OCI-LY1 (cell line): ENCODE data around the gene STK25.

ENCODE experiments used
- H2AFZ ChIP-seq: fragments of 200-600 bp; sonication (generic), shearing (Covaris generic); 2 replicates; pipeline ENCODE4 v1.6.0; 2014; ENCODE audit warnings: antibody characterized with exemption, mild to moderate bottlenecking, low read length
- H3F3A ChIP-seq: fragments of 200-600 bp; sonication (generic), shearing (Covaris generic); 2 replicates; pipeline ENCODE4 v1.6.0; 2014; ENCODE audit warnings: mild to moderate bottlenecking, antibody characterized with exemption, low read length, moderate library complexity; ENCODE audit not compliant: insufficient read depth
- H3K27ac ChIP-seq: fragments of 200-600 bp; sonication (generic); 2 replicates; pipeline ENCODE4 v1.5.1; 2014; ENCODE audit warnings: low read length, mixed run types, mild to moderate bottlenecking, low read depth; ENCODE audit not compliant: poor library complexity, severe bottlenecking
- H3K27me3 ChIP-seq: fragments of 200-600 bp; sonication (generic); 2 replicates; pipeline ENCODE4 v1.6.0; 2014; ENCODE audit warnings: antibody characterized with exemption, mild to moderate bottlenecking, low read length, moderate library complexity; ENCODE audit not compliant: insufficient read depth
- H3K36me3 ChIP-seq: fragments of 200-600 bp; sonication (generic); 2 replicates; pipeline ENCODE4 v1.6.1; 2014; ENCODE audit warnings: mild to moderate bottlenecking, antibody characterized with exemption, low read length, moderate library complexity, mixed read lengths; ENCODE audit not compliant: insufficient read depth
- H3K4me1 ChIP-seq: fragments of 200-600 bp; sonication (generic); 2 replicates; pipeline ENCODE4 v1.5.1; 2014; ENCODE audit warnings: mild to moderate bottlenecking, low read length, moderate library complexity; ENCODE audit not compliant: insufficient read depth, severe bottlenecking
- H3K4me2 ChIP-seq: fragments of 200-600 bp; sonication (generic), shearing (Covaris generic); 2 replicates; pipeline ENCODE4 v1.6.1; 2014; ENCODE audit warnings: low read length
- H3K4me3 ChIP-seq: fragments of 200-600 bp; sonication (generic); 2 replicates; pipeline ENCODE4 v1.5.1; 2014; ENCODE audit warnings: low read length, low read depth, mild to moderate bottlenecking, mixed read lengths; ENCODE audit not compliant: poor library complexity, severe bottlenecking
- H3K79me2 ChIP-seq: fragments of 200-600 bp; shearing (Covaris generic); 2 replicates; pipeline ENCODE4 v1.6.1; 2016; ENCODE audit warnings: mixed run types, low read length, mixed read lengths; ENCODE audit not compliant: insufficient read depth
- H3K9ac ChIP-seq: fragments of 200-600 bp; sonication (generic), shearing (Covaris generic); 2 replicates; pipeline ENCODE4 v1.6.1; 2014; ENCODE audit warnings: mild to moderate bottlenecking, low read length, mixed read lengths
- H3K9me2 ChIP-seq: fragments of 200-600 bp; sonication (generic), shearing (Covaris generic); 2 replicates; pipeline ENCODE4 v1.6.1; 2014; ENCODE audit warnings: low read depth, mild to moderate bottlenecking, low read length, mixed read lengths
- H3K9me3 ChIP-seq: fragments of 200-600 bp; shearing (Covaris generic); 2 replicates; pipeline ENCODE4 v1.6.1; 2014; ENCODE audit warnings: low read length, mixed read lengths
- H4K20me1 ChIP-seq: fragments of 200-600 bp; sonication (generic), shearing (Covaris generic); 2 replicates; pipeline ENCODE4 v1.6.0; 2016; ENCODE audit warnings: mild to moderate bottlenecking, low read length; ENCODE audit not compliant: insufficient read depth
- CTCF ChIP-seq: fragments of 200-600 bp; sonication (generic), shearing (Covaris generic); IDR thresholded peaks from 2 replicates; pipeline ENCODE4 v1.5.1; 2017; ENCODE audit warnings: mild to moderate bottlenecking, antibody characterized with exemption, low read length, moderate library complexity, mixed read lengths
- EZH2 ChIP-seq: fragments of 200-600 bp; sonication (generic), shearing (Covaris generic); IDR thresholded peaks from 2 replicates; pipeline ENCODE4 v1.8.0; 2017; ENCODE audit warnings: borderline replicate concordance, mixed run types, mild to moderate bottlenecking, antibody characterized with exemption, low read length, moderate library complexity, mixed read lengths

The STK25 gene

GRCh38 chr2:241522477-241522876, 14.1 kb upstream of the STK25 start:
- H3K79me2 ChIP-seq = no peaks in the 10 kb centered on the region
- H3K9ac ChIP-seq = no peak overlapping the region
- no peak overlapping the region for H3K4me3 ChIP-seq
- H3K36me3 ChIP-seq = no peaks in the 10 kb centered on the region
- no peak overlapping the region for H3K27ac ChIP-seq
- H3K9me2 ChIP-seq = no peaks in the 10 kb centered on the region
- no peaks in the 10 kb centered on the region for H3K4me1 ChIP-seq
- H3K9me3 ChIP-seq = no peaks in the 10 kb centered on the region
- no peak overlapping the region for H2AFZ ChIP-seq
- H3K4me2 ChIP-seq = no peak overlapping the region
- H4K20me1 ChIP-seq = no peaks in the 10 kb centered on the region
- H3K27me3 ChIP-seq = no peaks in the 10 kb centered on the region; the same call in 1 of the 2 replicates
- no peaks in the 10 kb centered on the region for H3F3A ChIP-seq
- TF ChIP-seq CTCF = no peak
- no peak for TF ChIP-seq EZH2

GRCh38 chr2:241519669-241520068, 11.3 kb upstream of the STK25 start:
- H3K27me3 ChIP-seq = no peaks in the 10 kb centered on the region
- TF ChIP-seq EZH2 (no peak), CTCF (no peak)
- no peaks in the 10 kb centered on the region for H3K36me3 ChIP-seq
- H3K4me3 ChIP-seq = no peak overlapping the region
- H3K9me2 ChIP-seq = no peaks in the 10 kb centered on the region
- H3K79me2 ChIP-seq = no peaks in the 10 kb centered on the region
- no peaks in the 10 kb centered on the region for H3K4me1 ChIP-seq
- H2AFZ ChIP-seq = no peak overlapping the region
- no peaks in the 10 kb centered on the region for H3F3A ChIP-seq
- H3K4me2 ChIP-seq = no peak overlapping the region
- no peaks in the 10 kb centered on the region for H4K20me1 ChIP-seq
- no peak overlapping the region for H3K9ac ChIP-seq
- H3K9me3 ChIP-seq = no peaks in the 10 kb centered on the region
- no peak overlapping the region for H3K27ac ChIP-seq

- no peak overlapping the region for H3K27ac ChIP-seq
- no peaks in the 10 kb centered on the region for H3K36me3 ChIP-seq
- H3K9ac ChIP-seq = no peak overlapping the region
- H3K27me3 ChIP-seq = no peaks in the 10 kb centered on the region
- H3F3A ChIP-seq = no peaks in the 10 kb centered on the region
- no peaks in the 10 kb centered on the region for H3K9me3 ChIP-seq
- no peak overlapping the region for H3K4me2 ChIP-seq
- TF ChIP-seq CTCF (no peak), EZH2 (no peak)
- no peaks in the 10 kb centered on the region for H3K79me2 ChIP-seq
- H2AFZ ChIP-seq = no peak overlapping the region
- no peaks in the 10 kb centered on the region for H3K9me2 ChIP-seq
- no peak overlapping the region for H3K4me3 ChIP-seq
- no peaks in the 10 kb centered on the region for H3K4me1 ChIP-seq
- no peaks in the 10 kb centered on the region for H4K20me1 ChIP-seq
These were observed 8.9 kb upstream of the STK25 start for GRCh38 chr2:241517297-241517696.
